PC-3 (cell line): ENCODE data around the gene NEMP2. TPM values are rescaled to one million over a fixed set of nuclear protein-coding genes. Genes with fewer than 3 reads are reported as not detected.
"Not testable (repeated sequence)": the region's sequence is repeated elsewhere in the genome, so short reads cannot be mapped to it uniquely, and the experiment has no call there.

ENCODE experiments used
- ATAC-seq: fragments of 200-7000 bp; cut with Tn5 transposase; 2 replicates; pipeline ENCODE4 v1.9.1; 2020; ENCODE audit warnings: mild to moderate bottlenecking, moderate library complexity
- BruUV-seq: library from RNA; stranded (reverse); fragments of 400-500 nt; replicated peaks from 2 replicates; lab custom pipeline; 2021; lab: Mats Ljungman, UMichigan
- CTCF ChIA-PET: fragments of 300-600 bp; sonication (Branson Sonifier 250); formaldehyde crosslinking; loops from one replicate; lab custom pipeline; 2022; ENCODE audit warnings: antibody characterized with exemption; lab: Charles Lee
- POLR2A ChIA-PET: fragments of 300-600 bp; sonication (Branson Sonifier 250); formaldehyde crosslinking; loops from one replicate; lab custom pipeline; 2022; ENCODE audit warnings: antibody characterized with exemption; ENCODE audit not compliant: unreplicated experiment; lab: Charles Lee
- DNase-seq: peaks from one replicate; pipeline ENCODE4 v3.0.0-alpha.2; 2015
- H2AFZ ChIP-seq: fragments of 300-600 bp; sonication (generic); 2 replicates; pipeline ENCODE4 v1.6.0; 2016; ENCODE audit warnings: antibody characterized with exemption, low read length
- H3F3A ChIP-seq: fragments of 300-600 bp; sonication (generic); one replicate; pipeline ENCODE4 v1.6.0; 2017; ENCODE audit warnings: antibody characterized with exemption, low read length, control low read depth, mild to moderate bottlenecking; ENCODE audit not compliant: unreplicated experiment
- H3K27ac ChIP-seq: fragments of 300-600 bp; sonication (generic); 2 replicates; pipeline ENCODE4 v1.5.1; 2016; ENCODE audit warnings: mild to moderate bottlenecking, low read length
- H3K27me3 ChIP-seq: fragments of 300-600 bp; sonication (generic); 2 replicates; pipeline ENCODE4 v1.6.1; 2016; ENCODE audit warnings: low read length, mixed read lengths
- H3K36me3 ChIP-seq: fragments of 300-600 bp; sonication (generic); 2 replicates; pipeline ENCODE4 v1.6.1; 2016; ENCODE audit warnings: low read depth, mixed run types, low read length, mixed read lengths
- H3K4me1 ChIP-seq: fragments of 300-600 bp; sonication (generic); 2 replicates; pipeline ENCODE4 v1.5.1; 2016; ENCODE audit warnings: low read length; ENCODE audit not compliant: insufficient read depth
- H3K4me2 ChIP-seq: fragments of 300-600 bp; sonication (generic); 2 replicates; pipeline ENCODE4 v1.6.0; 2016; ENCODE audit warnings: low read length
- H3K4me3 ChIP-seq: fragments of 300-600 bp; sonication (generic); 2 replicates; pipeline ENCODE4 v1.5.1; 2016; ENCODE audit warnings: mild to moderate bottlenecking, low read length, mixed read lengths
- H3K79me2 ChIP-seq: fragments of 300-600 bp; sonication (generic); 2 replicates; pipeline ENCODE4 v1.6.1; 2017; ENCODE audit warnings: low read length, mixed read lengths
- H3K9ac ChIP-seq: fragments of 300-600 bp; sonication (generic); 2 replicates; pipeline ENCODE4 v1.6.0; 2016; ENCODE audit warnings: mild to moderate bottlenecking, low read length
- H3K9me2 ChIP-seq: fragments of 300-600 bp; sonication (generic); replicated peaks from 2 replicates; pipeline ENCODE4 v1.6.1; 2016; ENCODE audit warnings: mixed run types, low read length, mixed read lengths
- H3K9me3 ChIP-seq: fragments of 300-600 bp; sonication (generic); 2 replicates; pipeline ENCODE4 v1.6.1; 2016; ENCODE audit warnings: low read length, mixed read lengths
- H4K20me1 ChIP-seq: fragments of 300-600 bp; sonication (generic); 2 replicates; pipeline ENCODE4 v1.6.1; 2016; ENCODE audit warnings: low read length, mixed read lengths
- EZH2 ChIP-seq: fragments of 300-600 bp; sonication (generic); IDR thresholded peaks from one replicate; pipeline ENCODE4 v1.6.1; 2017; ENCODE audit warnings: antibody characterized with exemption, mild to moderate bottlenecking, low read length; ENCODE audit not compliant: unreplicated experiment
- EZH2phosphoT487 ChIP-seq: fragments of 300-600 bp; sonication (generic); IDR thresholded peaks from 2 replicates; pipeline ENCODE4 v1.6.1; 2018; ENCODE audit warnings: mild to moderate bottlenecking, antibody characterized with exemption, low read length, borderline replicate concordance
- intact Hi-C: fragments of 100-400 bp; cut with micrococcal nuclease; formaldehyde crosslinking; loops from 2 replicates; pipeline ENCODE4 v1.9.0; 2023
- total RNA-seq: library from RNA; depleted of rRNA; stranded (reverse); fragments of >200 nt; gene quantifications from 2 replicates; pipeline ENCODE4 v1.2.3, GENCODE V29; 2014
- TF ChIP-seq, protein P1 (sequence below): fragments of 300-600 bp; sonication (generic); conservative IDR thresholded peaks from 2 replicates; pipeline ENCODE4 v1.5.1; 2017; ENCODE audit warnings: antibody characterized with exemption, low read depth, mild to moderate bottlenecking, low read length

NEMP2 gene
- total RNA-seq, 1 experiment from 2014 or later: 3.8 TPM

DNA sequence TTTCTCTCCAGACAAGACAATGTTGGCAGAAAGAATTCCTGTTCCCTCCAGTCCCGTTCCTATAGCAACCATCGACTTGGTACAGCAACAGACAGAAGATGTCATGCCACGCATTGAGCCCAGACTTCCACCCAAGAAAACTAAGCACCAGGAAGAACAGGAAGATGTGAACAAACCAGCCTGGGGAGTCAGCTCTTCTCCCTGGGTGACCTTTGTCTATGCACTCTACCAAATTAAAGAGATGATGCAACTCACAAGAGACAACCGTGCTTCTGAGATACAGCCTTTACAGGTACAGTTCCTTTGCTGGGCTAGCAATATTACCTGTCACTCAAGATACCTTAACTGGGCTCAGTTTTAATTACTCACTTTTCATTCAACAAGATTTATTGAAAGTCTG, 37.1 kb downstream of the NEMP2 start:
- Histone ChIP-seq H3K27ac (no peak overlapping the region), H3K36me3 (no peaks in the 10 kb centered on the region), H3K4me1 (peaks cover 8% of the 10 kb centered on the region; the same call in 1 of the 2 replicates), H3K27me3 (no peaks in the 10 kb centered on the region), H3K4me3 (no peak overlapping the region), H3K79me2 (no peaks in the 10 kb centered on the region), H3K9me2 (no peaks in the 10 kb centered on the region), H4K20me1 (no peaks in the 10 kb centered on the region), H3K9me3 (no peaks in the 10 kb centered on the region), H3K9ac (no peak overlapping the region), H3F3A (no peaks in the 10 kb centered on the region), H2AFZ (no peak overlapping the region), H3K4me2 (no peak overlapping the region)
- no TSS peak for BruUV-seq
- TF ChIP-seq, protein P1, sequence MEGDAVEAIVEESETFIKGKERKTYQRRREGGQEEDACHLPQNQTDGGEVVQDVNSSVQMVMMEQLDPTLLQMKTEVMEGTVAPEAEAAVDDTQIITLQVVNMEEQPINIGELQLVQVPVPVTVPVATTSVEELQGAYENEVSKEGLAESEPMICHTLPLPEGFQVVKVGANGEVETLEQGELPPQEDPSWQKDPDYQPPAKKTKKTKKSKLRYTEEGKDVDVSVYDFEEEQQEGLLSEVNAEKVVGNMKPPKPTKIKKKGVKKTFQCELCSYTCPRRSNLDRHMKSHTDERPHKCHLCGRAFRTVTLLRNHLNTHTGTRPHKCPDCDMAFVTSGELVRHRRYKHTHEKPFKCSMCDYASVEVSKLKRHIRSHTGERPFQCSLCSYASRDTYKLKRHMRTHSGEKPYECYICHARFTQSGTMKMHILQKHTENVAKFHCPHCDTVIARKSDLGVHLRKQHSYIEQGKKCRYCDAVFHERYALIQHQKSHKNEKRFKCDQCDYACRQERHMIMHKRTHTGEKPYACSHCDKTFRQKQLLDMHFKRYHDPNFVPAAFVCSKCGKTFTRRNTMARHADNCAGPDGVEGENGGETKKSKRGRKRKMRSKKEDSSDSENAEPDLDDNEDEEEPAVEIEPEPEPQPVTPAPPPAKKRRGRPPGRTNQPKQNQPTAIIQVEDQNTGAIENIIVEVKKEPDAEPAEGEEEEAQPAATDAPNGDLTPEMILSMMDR: no peak
- no peak for ATAC-seq
- no peak for DNase-seq
- intact Hi-C loops: no loop called here
- CTCF ChIA-PET: no interaction called here
- POLR2A ChIA-PET: no interaction called here

DNA sequence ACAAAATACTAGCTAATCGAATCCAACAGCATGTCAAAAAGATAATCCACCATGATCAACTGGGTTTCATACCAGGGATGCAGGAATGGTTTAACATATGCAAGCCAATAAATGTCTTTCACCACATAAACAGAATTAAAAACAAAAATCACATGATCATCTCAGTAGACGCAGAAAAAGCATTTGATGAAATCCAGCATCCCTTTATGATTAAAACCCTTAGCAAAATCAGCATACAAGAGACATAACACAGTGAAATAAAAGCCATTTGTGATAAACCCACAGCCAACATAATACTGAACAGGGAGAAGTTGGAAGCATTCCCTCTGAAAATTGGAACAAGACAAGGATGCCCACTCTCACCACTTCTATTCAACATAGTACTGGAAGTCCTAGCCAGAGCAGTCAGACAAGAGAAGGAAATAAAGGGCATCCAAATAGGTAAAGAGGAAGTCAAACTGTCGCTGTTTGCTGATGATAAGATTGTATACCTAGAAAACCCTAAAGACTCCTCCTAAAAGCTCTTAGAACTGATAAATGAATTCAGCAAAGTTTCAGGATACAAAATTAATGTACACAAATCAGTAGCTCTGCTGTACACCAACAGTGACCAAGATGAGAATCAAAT, 39.8 kb downstream of the NEMP2 start:
- BruUV-seq, H3F3A ChIP-seq, DNase-seq, H3K27ac ChIP-seq, CTCF ChIA-PET, H2AFZ ChIP-seq, H3K4me2 ChIP-seq, H3K9ac ChIP-seq, H3K79me2 ChIP-seq, intact Hi-C loops, H3K27me3 ChIP-seq, H3K9me2 ChIP-seq, ATAC-seq, POLR2A ChIA-PET, H4K20me1 ChIP-seq, H3K4me3 ChIP-seq, H3K9me3 ChIP-seq, H3K36me3 ChIP-seq, H3K4me1 ChIP-seq: not testable (repeated sequence)

DNA sequence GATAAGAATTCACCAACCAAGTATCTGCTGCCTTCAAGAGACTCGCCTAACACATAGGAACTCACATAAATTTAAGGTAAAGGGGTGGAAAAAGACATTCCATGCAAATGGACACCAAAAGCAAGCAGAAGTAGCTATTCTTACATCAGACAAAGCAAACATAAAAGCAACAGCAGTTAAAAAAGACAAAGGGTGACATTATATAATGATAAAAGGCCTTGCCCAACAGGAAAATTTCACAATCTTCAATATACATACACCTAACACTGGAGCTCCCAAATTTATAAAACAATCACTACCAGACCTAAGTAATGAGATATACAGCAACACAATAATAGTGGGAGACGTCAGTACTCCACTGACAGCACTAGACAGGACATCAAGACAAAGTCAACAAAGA, 41.4 kb downstream of the NEMP2 start:
- H3K9me2 ChIP-seq: no peaks in the 10 kb centered on the region
- no peak overlapping the region for H3K9ac ChIP-seq
- intact Hi-C loops: no loop called here
- ChIA-PET CTCF (no interaction called here), POLR2A (no interaction called here)
- DNase-seq: no peak
- H3K79me2 ChIP-seq: no peaks in the 10 kb centered on the region
- H3F3A ChIP-seq: no peaks in the 10 kb centered on the region
- no peak for ATAC-seq
- TF ChIP-seq EZH2: no peak
- TF ChIP-seq, protein P1: no peak
- no peak for TF ChIP-seq EZH2phosphoT487
- H3K4me1 ChIP-seq: no peaks in the 10 kb centered on the region
- H3K4me2 ChIP-seq: no peak overlapping the region
- no peak overlapping the region for H2AFZ ChIP-seq
- H3K27me3 ChIP-seq: no peaks in the 10 kb centered on the region
- H4K20me1 ChIP-seq: no peaks in the 10 kb centered on the region
- BruUV-seq: no TSS peak
- no peaks in the 10 kb centered on the region for H3K9me3 ChIP-seq
- H3K4me3 ChIP-seq: no peak overlapping the region
- no peaks in the 10 kb centered on the region for H3K36me3 ChIP-seq
- no peak overlapping the region for H3K27ac ChIP-seq
